ENCODE data around the gene HUWE1.

DNA sequence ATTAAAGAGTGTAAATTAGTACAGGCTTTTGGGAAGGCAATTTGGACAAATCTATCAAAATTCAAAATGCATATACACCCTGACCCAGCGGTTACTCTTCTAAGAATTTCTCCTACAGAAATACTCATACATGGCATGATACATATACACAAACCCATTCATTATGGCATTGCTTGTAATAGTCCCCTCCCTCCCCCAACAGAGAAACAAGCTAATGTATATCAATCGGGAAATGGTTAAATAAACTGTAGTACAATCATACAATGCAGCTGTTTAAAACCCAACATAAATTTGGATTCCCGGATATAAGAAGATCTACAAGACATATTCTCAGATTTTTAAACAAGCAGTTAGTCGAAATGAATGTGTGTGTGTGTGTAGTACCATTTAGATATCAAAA lies 808 bp downstream of the HUWE1 start:
- TF ChIP-seq, protein P1, sequence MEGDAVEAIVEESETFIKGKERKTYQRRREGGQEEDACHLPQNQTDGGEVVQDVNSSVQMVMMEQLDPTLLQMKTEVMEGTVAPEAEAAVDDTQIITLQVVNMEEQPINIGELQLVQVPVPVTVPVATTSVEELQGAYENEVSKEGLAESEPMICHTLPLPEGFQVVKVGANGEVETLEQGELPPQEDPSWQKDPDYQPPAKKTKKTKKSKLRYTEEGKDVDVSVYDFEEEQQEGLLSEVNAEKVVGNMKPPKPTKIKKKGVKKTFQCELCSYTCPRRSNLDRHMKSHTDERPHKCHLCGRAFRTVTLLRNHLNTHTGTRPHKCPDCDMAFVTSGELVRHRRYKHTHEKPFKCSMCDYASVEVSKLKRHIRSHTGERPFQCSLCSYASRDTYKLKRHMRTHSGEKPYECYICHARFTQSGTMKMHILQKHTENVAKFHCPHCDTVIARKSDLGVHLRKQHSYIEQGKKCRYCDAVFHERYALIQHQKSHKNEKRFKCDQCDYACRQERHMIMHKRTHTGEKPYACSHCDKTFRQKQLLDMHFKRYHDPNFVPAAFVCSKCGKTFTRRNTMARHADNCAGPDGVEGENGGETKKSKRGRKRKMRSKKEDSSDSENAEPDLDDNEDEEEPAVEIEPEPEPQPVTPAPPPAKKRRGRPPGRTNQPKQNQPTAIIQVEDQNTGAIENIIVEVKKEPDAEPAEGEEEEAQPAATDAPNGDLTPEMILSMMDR (conservative IDR thresholded peaks at IDR 0.05; ENCODE audit: low read depth, low read length) = no peak
- TF ChIP-seq EZH2 (IDR thresholded peaks at IDR 0.05; ENCODE audit: borderline replicate concordance, low read depth, low read length, poor library complexity, severe bottlenecking) = no peak

Data from A673 (cell line).